WTC11 (cell line): Measurements from ENCODE around the gene ZNF521. TPM values are rescaled to one million over a fixed set of nuclear protein-coding genes. Genes with fewer than 3 reads are reported as not detected.

Source experiments
- ATAC-seq: fragments of 200-7000 bp; cut with Tn5 transposase; 2 replicates; pipeline ENCODE4 v1.10.0; 2021; ENCODE audit warnings: mild to moderate bottlenecking, moderate library complexity
- CTCF ChIA-PET: fragments of 300-600 bp; sonication (Branson Sonifier 250); formaldehyde crosslinking; loops from one replicate; lab custom pipeline; 2021; ENCODE audit warnings: antibody characterized with exemption; lab: Charles Lee
- POLR2A ChIA-PET: fragments of 350-600 bp; sonication (Branson Sonifier 250); formaldehyde crosslinking; loops from one replicate; lab custom pipeline; 2021; ENCODE audit warnings: antibody characterized with exemption; lab: Charles Lee
- DNase-seq: peaks from one replicate; pipeline ENCODE4 v3.0.0; 2021; ENCODE audit warnings: low spot score
- H3K27ac Mint-ChIP-seq: 2 replicates; pipeline ENCODE4 v1.8.0; 2021; ENCODE audit warnings: mixed read lengths
- H3K27me3 Mint-ChIP-seq: 2 replicates; pipeline ENCODE4 v1.8.0; 2021; ENCODE audit warnings: low read depth, mild to moderate bottlenecking, moderate library complexity, mixed read lengths
- H3K36me3 Mint-ChIP-seq: 2 replicates; pipeline ENCODE4 v1.8.0; 2021; ENCODE audit warnings: mixed read lengths
- H3K4me1 Mint-ChIP-seq: 2 replicates; pipeline ENCODE4 v1.8.0; 2022; ENCODE audit warnings: mixed read lengths
- H3K4me3 Mint-ChIP-seq: 2 replicates; pipeline ENCODE4 v1.8.0; 2021; ENCODE audit warnings: mild to moderate bottlenecking, moderate library complexity, mixed read lengths
- H3K9me3 Mint-ChIP-seq: 2 replicates; pipeline ENCODE4 v1.8.0; 2021; ENCODE audit warnings: mixed read lengths
- ATF6 ChIP-seq: sonication (generic); formaldehyde crosslinking; IDR thresholded peaks from 2 replicates; pipeline ENCODE4 v1.8.1; 2023; ENCODE audit warnings: mild to moderate bottlenecking, missing genetic modification reagents
- CDX4 ChIP-seq: fragments of 250-450 bp; sonication (Bioruptor Pico); IDR thresholded peaks from 2 replicates; pipeline ENCODE4 v1.9.0; 2021; ENCODE audit warnings: moderate library complexity, mild to moderate bottlenecking, inconsistent platforms, borderline replicate concordance
- CREM ChIP-seq: sonication (generic); formaldehyde crosslinking; IDR thresholded peaks from 2 replicates; pipeline ENCODE4 v1.8.1; 2022; ENCODE audit warnings: mild to moderate bottlenecking, missing genetic modification reagents, moderate library complexity
- HMGXB4 ChIP-seq: sonication (generic); formaldehyde crosslinking; IDR thresholded peaks from 2 replicates; pipeline ENCODE4 v1.8.1; 2023; ENCODE audit warnings: mild to moderate bottlenecking, moderate library complexity, missing genetic modification reagents
- IRF2 ChIP-seq: sonication (generic); formaldehyde crosslinking; IDR thresholded peaks from 2 replicates; pipeline ENCODE4 v1.8.0; 2022; ENCODE audit warnings: low read depth, missing genetic modification reagents, borderline replicate concordance
- MYBL2 ChIP-seq: sonication (generic); formaldehyde crosslinking; IDR thresholded peaks from 2 replicates; pipeline ENCODE4 v1.8.1; 2023; ENCODE audit warnings: mild to moderate bottlenecking, moderate library complexity, missing genetic modification reagents
- PREB ChIP-seq: sonication (generic); formaldehyde crosslinking; IDR thresholded peaks from 2 replicates; pipeline ENCODE4 v1.8.1; 2022; ENCODE audit warnings: mild to moderate bottlenecking, missing genetic modification reagents, moderate library complexity, borderline replicate concordance
- RELA ChIP-seq: sonication (generic); formaldehyde crosslinking; IDR thresholded peaks from 2 replicates; pipeline ENCODE4 v1.8.1; 2022; ENCODE audit warnings: missing genetic modification reagents, mild to moderate bottlenecking, borderline replicate concordance
- SMAD4 ChIP-seq: sonication (generic); formaldehyde crosslinking; IDR thresholded peaks from 2 replicates; pipeline ENCODE4 v1.8.0; 2022; ENCODE audit warnings: mild to moderate bottlenecking, missing genetic modification reagents
- SOX15 ChIP-seq: fragments of 250-450 bp; sonication (Bioruptor Pico); IDR thresholded peaks from 2 replicates; pipeline ENCODE4 v1.9.0; 2021; ENCODE audit warnings: mild to moderate bottlenecking
- ZMAT4 ChIP-seq: fragments of 250-450 bp; sonication (Bioruptor Pico); IDR thresholded peaks from 2 replicates; pipeline ENCODE4 v1.9.0; 2021; ENCODE audit warnings: mild to moderate bottlenecking
- ZNF121 ChIP-seq: sonication (generic); formaldehyde crosslinking; IDR thresholded peaks from 2 replicates; pipeline ENCODE4 v1.8.0; 2023; ENCODE audit warnings: missing genetic modification reagents
- ZNF425 ChIP-seq: fragments of 250-450 bp; sonication (Bioruptor Pico); conservative IDR thresholded peaks from 2 replicates; pipeline ENCODE4 v1.9.0; 2021; ENCODE audit warnings: mild to moderate bottlenecking
- total RNA-seq: library from RNA; stranded (reverse); gene quantifications from 3 replicates; pipeline ENCODE4 v1.2.3, GENCODE V29; 2021
- TF ChIP-seq, protein P1 (sequence below): sonication (generic); formaldehyde crosslinking; IDR thresholded peaks from 2 replicates; pipeline ENCODE4 v1.8.0; 2023; ENCODE audit warnings: missing genetic modification reagents, mild to moderate bottlenecking, borderline replicate concordance
- TF ChIP-seq, protein P2 (sequence below): sonication (generic); formaldehyde crosslinking; conservative IDR thresholded peaks from 2 replicates; pipeline ENCODE4 v1.8.1; 2022; ENCODE audit warnings: mild to moderate bottlenecking, missing genetic modification reagents

The ZNF521 gene
- total RNA-seq, 1 experiment from 2014 or later = 15.3 TPM

- DNase-seq (no peak), ATAC-seq (no peak)
- Mint-ChIP-seq H3K36me3 (peaks cover 3% of the 10 kb centered on the region; the same call in 1 of the 2 replicates), H3K4me1 (peaks cover 20% of the 10 kb centered on the region), H3K27ac (no peak overlapping the region), H3K4me3 (no peak overlapping the region), H3K9me3 (no peaks in the 10 kb centered on the region), H3K27me3 (no peaks in the 10 kb centered on the region)
- ChIA-PET CTCF (no interaction called here), POLR2A (no interaction called here)
- TF ChIP-seq PREB (no peak), CREM (CRISPR knock-in tag) (no peak), HMGXB4 (no peak), MYBL2 (CRISPR knock-in tag) (no peak), RELA (no peak), ZNF425 (CRISPR knock-in tag) (no peak), ZMAT4 (CRISPR knock-in tag) (no peak), SMAD4 (CRISPR knock-in tag) (no peak), ATF6 (no peak), CDX4 (no peak), SOX15 (no peak), IRF2 (CRISPR knock-in tag) (no peak), ZNF121 (CRISPR knock-in tag) (no peak)
- TF ChIP-seq, protein P1, sequence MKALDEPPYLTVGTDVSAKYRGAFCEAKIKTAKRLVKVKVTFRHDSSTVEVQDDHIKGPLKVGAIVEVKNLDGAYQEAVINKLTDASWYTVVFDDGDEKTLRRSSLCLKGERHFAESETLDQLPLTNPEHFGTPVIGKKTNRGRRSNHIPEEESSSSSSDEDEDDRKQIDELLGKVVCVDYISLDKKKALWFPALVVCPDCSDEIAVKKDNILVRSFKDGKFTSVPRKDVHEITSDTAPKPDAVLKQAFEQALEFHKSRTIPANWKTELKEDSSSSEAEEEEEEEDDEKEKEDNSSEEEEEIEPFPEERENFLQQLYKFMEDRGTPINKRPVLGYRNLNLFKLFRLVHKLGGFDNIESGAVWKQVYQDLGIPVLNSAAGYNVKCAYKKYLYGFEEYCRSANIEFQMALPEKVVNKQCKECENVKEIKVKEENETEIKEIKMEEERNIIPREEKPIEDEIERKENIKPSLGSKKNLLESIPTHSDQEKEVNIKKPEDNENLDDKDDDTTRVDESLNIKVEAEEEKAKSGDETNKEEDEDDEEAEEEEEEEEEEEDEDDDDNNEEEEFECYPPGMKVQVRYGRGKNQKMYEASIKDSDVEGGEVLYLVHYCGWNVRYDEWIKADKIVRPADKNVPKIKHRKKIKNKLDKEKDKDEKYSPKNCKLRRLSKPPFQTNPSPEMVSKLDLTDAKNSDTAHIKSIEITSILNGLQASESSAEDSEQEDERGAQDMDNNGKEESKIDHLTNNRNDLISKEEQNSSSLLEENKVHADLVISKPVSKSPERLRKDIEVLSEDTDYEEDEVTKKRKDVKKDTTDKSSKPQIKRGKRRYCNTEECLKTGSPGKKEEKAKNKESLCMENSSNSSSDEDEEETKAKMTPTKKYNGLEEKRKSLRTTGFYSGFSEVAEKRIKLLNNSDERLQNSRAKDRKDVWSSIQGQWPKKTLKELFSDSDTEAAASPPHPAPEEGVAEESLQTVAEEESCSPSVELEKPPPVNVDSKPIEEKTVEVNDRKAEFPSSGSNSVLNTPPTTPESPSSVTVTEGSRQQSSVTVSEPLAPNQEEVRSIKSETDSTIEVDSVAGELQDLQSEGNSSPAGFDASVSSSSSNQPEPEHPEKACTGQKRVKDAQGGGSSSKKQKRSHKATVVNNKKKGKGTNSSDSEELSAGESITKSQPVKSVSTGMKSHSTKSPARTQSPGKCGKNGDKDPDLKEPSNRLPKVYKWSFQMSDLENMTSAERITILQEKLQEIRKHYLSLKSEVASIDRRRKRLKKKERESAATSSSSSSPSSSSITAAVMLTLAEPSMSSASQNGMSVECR = no peak
- TF ChIP-seq, protein P2, sequence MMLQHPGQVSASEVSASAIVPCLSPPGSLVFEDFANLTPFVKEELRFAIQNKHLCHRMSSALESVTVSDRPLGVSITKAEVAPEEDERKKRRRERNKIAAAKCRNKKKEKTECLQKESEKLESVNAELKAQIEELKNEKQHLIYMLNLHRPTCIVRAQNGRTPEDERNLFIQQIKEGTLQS (CRISPR knock-in tag) = no peak
Measured at GRCh38 chr18:25314838-25315190, 37.2 kb downstream of the ZNF521 start.
